Muscle layer of duodenum (tissue), 2 donors: ENCODE data around the gene LRBA.
"Not testable (repeated sequence)": the region's sequence is repeated elsewhere in the genome, so short reads cannot be mapped to it uniquely, and the experiment has no call there.

Experiments used
- H3K27ac ChIP-seq: one replicate; pipeline ENCODE4 v1.7.0; 2013; ENCODE audit warnings: mild to moderate bottlenecking, low read length
- H3K27me3 ChIP-seq: one replicate; pipeline ENCODE4 v1.7.0; 2013; ENCODE audit warnings: low read depth, mild to moderate bottlenecking, control low read depth, low read length
- H3K36me3 ChIP-seq, 2 donors: one replicate each; pipeline ENCODE4 v1.7.0; 2013; ENCODE audit warnings: low read length in 2 of 2, control low read depth in 1 of 2, mild to moderate bottlenecking in 1 of 2; ENCODE audit not compliant: insufficient read depth in 2 of 2, control insufficient read depth in 1 of 2
- H3K4me1 ChIP-seq, 2 donors: one replicate each; pipeline ENCODE4 v1.7.0; 2013; ENCODE audit warnings: low read length in 2 of 2, mild to moderate bottlenecking in 2 of 2, control low read depth in 1 of 2, moderate library complexity in 1 of 2; ENCODE audit not compliant: insufficient read depth in 2 of 2, control insufficient read depth in 1 of 2
- H3K4me3 ChIP-seq, 2 donors: one replicate each; pipeline ENCODE4 v1.7.0; 2013; ENCODE audit warnings: low read length in 2 of 2, low read depth in 1 of 2, mild to moderate bottlenecking in 1 of 2
- H3K9me3 ChIP-seq, 2 donors: one replicate each; pipeline ENCODE4 v1.7.0; 2013; ENCODE audit warnings: low read length in 2 of 2, control low read depth in 1 of 2, mild to moderate bottlenecking in 1 of 2; ENCODE audit not compliant: control insufficient read depth in 1 of 2
- donor health status: healthy.

LRBA gene, protein sequence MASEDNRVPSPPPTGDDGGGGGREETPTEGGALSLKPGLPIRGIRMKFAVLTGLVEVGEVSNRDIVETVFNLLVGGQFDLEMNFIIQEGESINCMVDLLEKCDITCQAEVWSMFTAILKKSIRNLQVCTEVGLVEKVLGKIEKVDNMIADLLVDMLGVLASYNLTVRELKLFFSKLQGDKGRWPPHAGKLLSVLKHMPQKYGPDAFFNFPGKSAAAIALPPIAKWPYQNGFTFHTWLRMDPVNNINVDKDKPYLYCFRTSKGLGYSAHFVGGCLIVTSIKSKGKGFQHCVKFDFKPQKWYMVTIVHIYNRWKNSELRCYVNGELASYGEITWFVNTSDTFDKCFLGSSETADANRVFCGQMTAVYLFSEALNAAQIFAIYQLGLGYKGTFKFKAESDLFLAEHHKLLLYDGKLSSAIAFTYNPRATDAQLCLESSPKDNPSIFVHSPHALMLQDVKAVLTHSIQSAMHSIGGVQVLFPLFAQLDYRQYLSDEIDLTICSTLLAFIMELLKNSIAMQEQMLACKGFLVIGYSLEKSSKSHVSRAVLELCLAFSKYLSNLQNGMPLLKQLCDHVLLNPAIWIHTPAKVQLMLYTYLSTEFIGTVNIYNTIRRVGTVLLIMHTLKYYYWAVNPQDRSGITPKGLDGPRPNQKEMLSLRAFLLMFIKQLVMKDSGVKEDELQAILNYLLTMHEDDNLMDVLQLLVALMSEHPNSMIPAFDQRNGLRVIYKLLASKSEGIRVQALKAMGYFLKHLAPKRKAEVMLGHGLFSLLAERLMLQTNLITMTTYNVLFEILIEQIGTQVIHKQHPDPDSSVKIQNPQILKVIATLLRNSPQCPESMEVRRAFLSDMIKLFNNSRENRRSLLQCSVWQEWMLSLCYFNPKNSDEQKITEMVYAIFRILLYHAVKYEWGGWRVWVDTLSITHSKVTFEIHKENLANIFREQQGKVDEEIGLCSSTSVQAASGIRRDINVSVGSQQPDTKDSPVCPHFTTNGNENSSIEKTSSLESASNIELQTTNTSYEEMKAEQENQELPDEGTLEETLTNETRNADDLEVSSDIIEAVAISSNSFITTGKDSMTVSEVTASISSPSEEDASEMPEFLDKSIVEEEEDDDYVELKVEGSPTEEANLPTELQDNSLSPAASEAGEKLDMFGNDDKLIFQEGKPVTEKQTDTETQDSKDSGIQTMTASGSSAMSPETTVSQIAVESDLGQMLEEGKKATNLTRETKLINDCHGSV (N-terminal part only)

DNA sequence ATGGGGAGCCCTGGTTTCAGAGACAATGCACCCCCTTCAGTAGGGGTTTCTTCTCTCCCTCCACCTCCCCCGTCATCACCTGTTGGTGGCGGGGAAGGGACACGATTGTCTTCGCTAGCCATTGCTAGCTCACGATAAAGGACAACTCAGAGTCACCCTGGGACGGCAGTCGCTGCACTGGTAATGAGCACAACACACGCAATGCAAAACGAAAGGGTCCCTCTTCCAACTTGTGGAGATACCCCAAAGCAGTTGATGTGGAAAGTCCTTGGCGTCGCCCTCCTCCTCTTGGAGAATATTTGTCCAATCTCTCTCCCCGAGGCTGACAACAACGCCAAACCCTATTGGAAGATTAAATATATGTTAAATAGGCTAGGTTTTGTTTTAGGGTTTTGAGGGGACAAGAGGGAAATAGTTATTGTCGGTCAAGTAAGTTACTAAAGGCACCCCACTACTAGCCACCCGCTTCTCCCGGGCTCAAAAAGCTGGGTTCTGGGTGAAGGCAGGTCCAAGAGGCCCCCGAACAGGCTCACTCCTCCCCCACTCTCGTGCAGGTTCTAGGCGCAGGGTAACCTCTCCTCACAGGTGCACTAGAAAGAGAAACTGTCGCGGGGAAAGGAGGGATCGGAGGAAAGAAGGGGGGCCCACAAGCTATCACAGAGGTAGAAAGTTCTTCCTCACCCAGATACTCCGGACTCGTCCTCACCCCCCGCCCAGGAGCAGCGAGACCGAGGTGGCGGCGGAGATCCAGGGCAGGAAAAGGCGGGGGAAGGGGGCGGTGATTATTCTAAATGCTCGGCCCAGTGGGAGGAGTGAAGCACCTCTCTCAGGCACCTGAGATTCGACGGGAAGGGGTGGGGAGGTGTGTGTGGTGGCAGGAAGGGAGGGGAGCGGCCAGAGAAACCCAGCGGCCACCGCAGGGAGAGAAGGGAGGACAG is at the start of gene LRBA:
Gene LRBA, minus strand, starts transcription at position 764 of the 938 bp plus-strand sequence. Its CDS starts 642 bp downstream, at position 122.
- Histone ChIP-seq H3K27me3 (no peaks in the 10 kb centered on the region), H3K9me3 (no peaks in the 10 kb centered on the region), H3K4me3 (peak within 1 kb of the TSS; percentile 99 to 100), H3K36me3 (no peaks in the 10 kb centered on the region), H3K4me1 (peaks cover 4 to 10% of the 10 kb centered on the region in 2 donors), H3K27ac (peak within 1 kb of the TSS; percentile 87)

DNA sequence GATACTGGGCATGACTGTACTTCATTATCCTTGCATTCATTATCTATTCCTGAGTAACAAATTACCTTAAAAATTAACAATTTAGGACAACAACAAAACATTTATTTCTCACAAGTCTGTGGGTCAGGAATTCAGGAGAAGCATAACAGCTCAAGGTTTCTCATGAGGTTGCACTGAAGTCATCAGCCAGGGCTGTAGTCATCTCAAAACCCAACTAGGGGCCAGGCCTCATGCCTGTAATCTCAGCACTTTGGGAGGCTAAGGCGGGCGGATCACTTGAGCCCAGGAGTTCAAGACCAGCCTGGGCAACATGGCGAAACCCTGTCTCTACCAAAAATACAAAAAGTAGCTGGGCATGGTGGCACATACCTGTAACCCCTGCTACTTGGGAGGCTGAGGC is 48.1 kb upstream of the LRBA start:
- H3K27ac ChIP-seq, H3K4me3 ChIP-seq, H3K36me3 ChIP-seq, H3K4me1 ChIP-seq, H3K9me3 ChIP-seq, H3K27me3 ChIP-seq: not testable (repeated sequence)

DNA sequence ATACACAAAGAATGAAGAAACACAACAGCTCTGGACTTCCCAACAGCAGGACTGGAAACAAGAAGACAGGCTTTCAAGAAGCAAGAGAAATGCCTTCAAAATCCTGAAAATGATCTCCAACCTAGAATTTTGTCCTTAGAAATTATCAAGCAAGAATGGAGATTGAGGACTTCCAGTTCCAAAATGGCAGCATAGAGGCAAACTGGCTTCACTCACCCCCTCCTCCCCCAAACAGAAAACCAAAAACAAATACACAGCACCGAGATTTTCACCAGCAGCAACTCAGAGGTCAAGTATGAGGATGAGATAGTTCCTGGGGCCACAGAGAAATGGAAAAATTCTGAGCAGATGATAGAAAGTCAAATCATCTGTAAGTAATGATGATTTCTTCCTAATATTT is 40.5 kb upstream of the LRBA start:
- Histone ChIP-seq H3K36me3 (no peaks in the 10 kb centered on the region), H3K27ac (no peak overlapping the region), H3K4me1 (no peaks in the 10 kb centered on the region), H3K4me3 (no peak overlapping the region), H3K27me3 (no peaks in the 10 kb centered on the region), H3K9me3 (no peaks in the 10 kb centered on the region)

GRCh38 chr4:151052785-151053184 is 37.7 kb upstream of the LRBA start:
- no peak overlapping the region for H3K4me3 ChIP-seq
- H3K27me3 ChIP-seq = no peaks in the 10 kb centered on the region
- H3K9me3 ChIP-seq = no peaks in the 10 kb centered on the region
- no peaks in the 10 kb centered on the region for H3K4me1 ChIP-seq
- H3K36me3 ChIP-seq = no peaks in the 10 kb centered on the region
- H3K27ac ChIP-seq = no peak overlapping the region

- Histone ChIP-seq H3K27ac (no peak overlapping the region), H3K9me3 (no peaks in the 10 kb centered on the region), H3K4me1 (no peaks in the 10 kb centered on the region), H3K27me3 (no peaks in the 10 kb centered on the region), H3K36me3 (no peaks in the 10 kb centered on the region), H3K4me3 (no peak overlapping the region)
Observed at GRCh38 chr4:151049430-151049884, 34.4 kb upstream of the LRBA start.

DNA sequence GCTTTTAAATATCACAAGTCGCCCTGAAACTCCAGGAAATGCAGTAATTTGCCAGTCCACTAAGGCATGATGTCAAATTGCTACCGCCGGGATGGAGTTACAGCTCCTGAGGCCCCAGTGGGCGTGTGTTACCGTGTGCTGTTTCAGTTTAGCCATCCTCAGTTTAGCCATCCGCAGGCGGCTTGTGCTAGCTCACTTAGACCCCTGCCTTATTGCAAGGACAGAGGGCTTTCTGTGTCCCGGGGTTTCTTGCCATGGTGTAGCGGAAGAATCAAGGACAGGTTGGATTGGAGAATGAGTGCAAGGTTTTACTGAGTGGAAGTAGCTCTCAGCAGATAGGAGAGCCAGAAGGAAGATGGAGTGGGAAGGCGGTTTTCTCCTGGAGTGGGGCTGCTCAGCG is 33.8 kb upstream of the LRBA start:
- no peaks in the 10 kb centered on the region for H3K27me3 ChIP-seq
- no peak overlapping the region for H3K4me3 ChIP-seq
- H3K9me3 ChIP-seq = no peaks in the 10 kb centered on the region
- H3K36me3 ChIP-seq = no peaks in the 10 kb centered on the region
- no peaks in the 10 kb centered on the region for H3K4me1 ChIP-seq
- no peak overlapping the region for H3K27ac ChIP-seq

DNA sequence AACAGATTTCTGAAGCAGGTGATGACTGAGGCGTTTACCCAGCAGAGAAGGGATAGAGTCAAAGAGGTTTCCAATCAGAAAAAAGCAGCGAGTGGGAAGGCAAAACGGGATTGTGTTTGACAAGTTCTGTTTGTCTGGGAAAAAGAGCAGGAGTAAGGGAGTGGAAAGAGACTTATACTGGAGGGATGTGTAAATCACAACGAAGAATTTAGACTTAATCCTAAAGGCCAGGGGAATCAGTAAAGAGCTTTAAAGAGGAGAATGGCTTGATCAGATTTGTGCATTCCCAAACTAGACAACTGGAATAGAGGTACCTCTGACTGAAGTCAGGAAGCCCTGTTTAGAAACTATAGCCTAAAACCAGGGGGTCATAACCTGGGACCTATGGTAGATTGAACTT is 31.5 kb upstream of the LRBA start:
- Histone ChIP-seq H3K27me3 (no peaks in the 10 kb centered on the region), H3K4me1 (no peaks in the 10 kb centered on the region), H3K27ac (no peak overlapping the region), H3K4me3 (no peak overlapping the region), H3K9me3 (no peaks in the 10 kb centered on the region), H3K36me3 (no peaks in the 10 kb centered on the region)

GRCh38 chr4:151045907-151046306 is 30.8 kb upstream of the LRBA start:
- Histone ChIP-seq H3K4me1 (no peaks in the 10 kb centered on the region), H3K27me3 (no peaks in the 10 kb centered on the region), H3K27ac (no peak overlapping the region), H3K36me3 (no peaks in the 10 kb centered on the region), H3K4me3 (no peak overlapping the region), H3K9me3 (no peaks in the 10 kb centered on the region)

DNA sequence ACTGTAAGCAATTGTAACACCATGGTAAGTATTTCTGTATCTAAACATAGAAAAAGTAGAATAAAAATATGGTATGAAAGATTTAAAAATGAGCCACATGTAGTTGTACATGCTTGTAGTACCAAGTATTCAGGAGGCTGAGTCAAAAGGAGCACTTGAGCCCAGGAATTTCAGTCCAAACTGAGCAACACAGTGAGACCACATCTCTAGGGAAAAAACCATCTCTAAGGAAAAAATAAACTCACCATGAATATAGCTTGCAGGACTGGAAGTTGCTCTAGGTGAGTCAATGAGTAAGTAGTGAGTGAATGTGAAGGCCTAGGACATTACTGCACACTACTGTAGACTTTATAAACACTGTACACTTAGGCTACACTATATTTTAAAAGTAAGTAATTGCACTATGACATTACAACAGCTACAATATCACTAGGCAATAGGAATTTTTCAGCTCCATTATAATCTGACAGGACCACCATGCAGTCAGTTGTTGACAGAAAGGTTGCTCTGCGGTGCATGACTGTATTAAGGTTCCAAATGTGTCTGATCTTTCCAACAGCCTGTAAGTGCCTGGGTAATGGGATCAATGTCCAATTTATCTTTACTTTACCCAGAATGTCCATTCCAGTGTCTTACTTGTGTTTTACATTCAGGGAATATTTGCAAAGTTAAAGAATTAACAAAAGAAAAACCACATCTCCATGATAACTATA is 28.9 kb upstream of the LRBA start:
- H3K4me3 ChIP-seq = no peak overlapping the region
- H3K9me3 ChIP-seq = no peaks in the 10 kb centered on the region
- H3K27ac ChIP-seq = no peak overlapping the region
- no peaks in the 10 kb centered on the region for H3K27me3 ChIP-seq
- H3K4me1 ChIP-seq = no peaks in the 10 kb centered on the region
- H3K36me3 ChIP-seq = no peaks in the 10 kb centered on the region

DNA sequence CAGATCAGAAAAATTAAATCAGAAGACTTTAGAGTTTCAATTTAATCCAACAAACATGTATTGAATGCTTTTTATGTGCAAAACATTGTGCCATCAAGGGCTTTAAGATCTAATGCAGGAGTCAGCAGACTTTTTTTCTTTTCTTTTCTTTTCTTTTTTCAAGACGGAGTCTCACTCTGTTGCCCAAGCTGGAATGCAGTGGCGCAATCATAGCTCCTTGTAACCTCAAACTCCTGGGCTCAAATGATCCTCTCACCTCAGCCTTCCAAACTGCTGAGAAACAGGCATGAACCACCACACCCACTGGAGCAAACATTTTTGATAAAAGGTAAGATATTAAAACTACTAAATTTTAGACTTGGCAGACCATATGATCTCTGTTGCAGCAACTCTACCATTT is 24.6 kb upstream of the LRBA start:
- H3K36me3 ChIP-seq = no peaks in the 10 kb centered on the region
- peaks cover 0 to 6% of the 10 kb centered on the region in 2 donors for H3K4me1 ChIP-seq
- no peak overlapping the region for H3K27ac ChIP-seq
- no peaks in the 10 kb centered on the region for H3K27me3 ChIP-seq
- no peak overlapping the region for H3K4me3 ChIP-seq
- H3K9me3 ChIP-seq = no peaks in the 10 kb centered on the region
